SK-N-SH (cell line): ENCODE data around the gene ACACB.

ENCODE experiments used
- CTCF ChIP-seq: fragments of 200-600 bp; sonication (generic); IDR thresholded peaks from 2 replicates; pipeline ENCODE4 v1.6.1; 2017; ENCODE audit warnings: antibody characterized with exemption, mild to moderate bottlenecking, moderate library complexity
- ELF1 ChIP-seq: IDR thresholded peaks from 2 replicates; pipeline ENCODE4 v1.4.0; 2012
- IRF3 ChIP-seq: fragments of 150-350 bp; IDR thresholded peaks from 2 replicates; pipeline ENCODE4 v1.6.1; 2016; ENCODE audit warnings: mild to moderate bottlenecking, low read depth, low read length
- MXI1 ChIP-seq: IDR thresholded peaks from 2 replicates; pipeline ENCODE4 v1.6.1; 2012; ENCODE audit warnings: mild to moderate bottlenecking, low read depth, low read length, improper control_type of control experiment
- RFX5 ChIP-seq: IDR thresholded peaks from 2 replicates; pipeline ENCODE4 v1.6.1; 2012; ENCODE audit warnings: mild to moderate bottlenecking, improper control_type of control experiment, low read length
- TAF1 ChIP-seq: IDR thresholded peaks from 2 replicates; pipeline ENCODE4 v1.6.1; 2012; ENCODE audit warnings: low read depth, mild to moderate bottlenecking, low read length, moderate library complexity, borderline replicate concordance

DNA sequence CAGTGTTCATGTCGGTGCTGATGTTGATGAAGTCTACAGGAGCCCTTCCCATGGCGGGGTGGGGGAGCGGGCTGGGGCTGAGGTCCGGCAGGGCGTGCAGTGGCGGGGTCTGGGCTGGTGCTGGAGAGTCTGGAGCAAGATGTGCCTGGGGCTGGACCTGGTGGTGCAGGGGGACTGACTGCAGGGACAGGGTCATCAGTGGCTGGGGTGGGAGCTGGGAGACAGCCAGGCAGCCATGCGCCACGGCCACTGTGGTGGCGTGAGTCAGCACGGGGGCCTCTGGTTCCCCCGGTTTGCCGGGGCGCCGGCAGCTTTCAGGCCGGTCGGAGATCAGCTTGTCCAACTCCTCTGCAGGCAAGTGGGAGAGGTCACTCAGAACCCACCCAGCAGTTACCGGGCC is 165.1 kb downstream of the ACACB start:
- no peak for TF ChIP-seq TAF1
- TF ChIP-seq CTCF = no peak
- TF ChIP-seq ELF1 = no peak
- no peak for TF ChIP-seq IRF3
- TF ChIP-seq MXI1 = no peak
- TF ChIP-seq RFX5 = no peak
